GM19035 (cell line): Measurements from ENCODE around the gene PLG.
"Not testable (repeated sequence)": the region's sequence is repeated elsewhere in the genome, so short reads cannot be mapped to it uniquely, and the experiment has no call there.

Experiments
- ATAC-seq: cut with Tn5 transposase; IDR thresholded peaks from one replicate; pipeline ENCODE4 v1.9.1; 2021; ENCODE audit not compliant: unreplicated experiment

PLG gene

DNA sequence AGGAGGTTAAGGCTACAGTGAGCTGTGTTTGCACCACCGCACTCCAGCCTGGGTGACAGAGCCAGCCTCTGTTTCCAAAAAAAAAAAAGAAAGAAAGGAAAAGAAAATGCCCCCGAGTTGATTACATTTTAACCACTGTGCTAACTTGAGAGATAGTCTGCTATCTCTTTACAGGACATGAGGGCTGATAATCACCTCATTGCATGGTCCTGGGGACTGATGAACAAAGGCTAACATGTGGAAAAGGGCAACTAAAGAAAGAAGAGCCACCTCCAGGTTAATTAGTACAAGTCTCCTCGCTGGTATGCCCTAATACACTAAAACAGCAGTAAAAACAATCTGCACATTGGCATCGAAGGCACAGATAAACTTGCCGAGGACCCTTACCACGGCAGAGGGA lies 4.2 kb upstream of the PLG start:
- ATAC-seq, result no peak

DNA sequence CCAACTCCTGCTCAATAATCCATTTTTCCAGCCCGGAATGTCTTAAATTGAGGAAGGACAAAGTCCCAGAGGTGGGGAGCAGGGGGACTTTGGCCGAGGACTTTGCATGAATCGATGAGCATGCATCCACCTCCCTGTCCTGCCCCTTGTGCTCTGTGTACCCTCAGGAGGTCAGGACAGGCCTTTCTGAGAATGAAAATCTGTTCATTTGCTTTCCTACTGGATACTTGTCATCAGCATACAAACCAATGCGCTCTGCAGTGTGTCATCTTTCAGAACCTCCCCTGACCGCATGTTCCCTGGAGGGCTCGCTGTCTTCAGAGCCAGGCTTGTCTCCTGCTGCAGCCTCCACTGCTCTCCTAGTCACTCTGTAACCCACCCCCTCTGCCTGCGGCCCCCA lies 2.6 kb downstream of the PLG start:
- not testable (repeated sequence) for ATAC-seq

DNA sequence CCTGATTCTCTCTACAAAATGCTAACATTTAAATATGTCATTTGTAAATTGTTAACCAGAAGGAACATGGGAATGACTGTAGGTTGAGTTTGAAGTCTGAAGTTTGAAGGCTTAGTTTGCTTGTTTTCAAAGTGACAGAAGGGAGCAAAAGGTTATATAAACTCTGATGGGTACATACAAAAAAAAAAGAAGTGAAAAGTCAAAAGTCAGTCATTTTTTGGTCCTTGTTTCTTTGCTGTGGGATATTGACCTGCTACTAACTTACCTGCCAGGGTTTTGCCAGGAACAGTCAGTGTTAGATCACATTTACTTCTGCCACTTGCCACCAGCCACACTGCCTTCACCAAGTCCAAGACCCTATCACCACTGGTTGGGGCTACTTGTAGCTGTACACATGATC lies 6.9 kb downstream of the PLG start:
- ATAC-seq, result not testable (repeated sequence)

DNA sequence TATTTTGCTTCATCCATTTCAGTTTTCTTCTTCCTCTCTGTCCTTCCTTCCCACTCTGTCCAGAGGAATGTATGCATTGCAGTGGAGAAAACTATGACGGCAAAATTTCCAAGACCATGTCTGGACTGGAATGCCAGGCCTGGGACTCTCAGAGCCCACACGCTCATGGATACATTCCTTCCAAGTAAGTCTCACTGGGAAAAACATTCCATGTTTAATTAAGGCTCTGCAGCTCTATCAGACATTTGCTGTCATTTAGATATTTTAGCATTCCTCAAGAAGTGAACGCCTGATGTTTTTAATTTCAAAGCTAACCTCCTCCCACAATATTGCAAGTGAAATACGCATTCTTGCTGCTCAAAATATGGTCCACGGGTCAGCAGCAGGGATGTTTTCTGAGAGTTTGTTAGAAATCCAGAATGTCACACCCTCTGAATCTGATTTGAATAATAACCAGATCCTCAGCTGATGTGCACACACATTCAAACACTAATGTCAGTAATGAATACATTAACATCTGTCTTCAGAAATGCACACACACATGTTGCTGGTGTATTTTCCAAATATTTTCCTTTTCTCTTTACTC lies 12.8 kb downstream of the PLG start:
- no peak for ATAC-seq

DNA sequence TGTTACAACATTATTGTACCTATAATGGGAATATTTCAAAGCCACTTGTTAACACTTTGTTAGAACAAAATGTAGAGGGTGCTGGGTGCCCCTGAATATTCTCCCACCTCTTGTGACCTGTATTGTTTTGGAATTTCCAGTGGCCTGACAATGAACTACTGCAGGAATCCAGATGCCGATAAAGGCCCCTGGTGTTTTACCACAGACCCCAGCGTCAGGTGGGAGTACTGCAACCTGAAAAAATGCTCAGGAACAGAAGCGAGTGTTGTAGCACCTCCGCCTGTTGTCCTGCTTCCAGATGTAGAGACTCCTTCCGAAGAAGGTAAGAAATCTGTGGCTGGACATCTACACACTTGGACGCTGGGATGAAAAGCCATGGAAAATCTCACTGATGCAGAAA lies 28.9 kb downstream of the PLG start:
- no peak for ATAC-seq

DNA sequence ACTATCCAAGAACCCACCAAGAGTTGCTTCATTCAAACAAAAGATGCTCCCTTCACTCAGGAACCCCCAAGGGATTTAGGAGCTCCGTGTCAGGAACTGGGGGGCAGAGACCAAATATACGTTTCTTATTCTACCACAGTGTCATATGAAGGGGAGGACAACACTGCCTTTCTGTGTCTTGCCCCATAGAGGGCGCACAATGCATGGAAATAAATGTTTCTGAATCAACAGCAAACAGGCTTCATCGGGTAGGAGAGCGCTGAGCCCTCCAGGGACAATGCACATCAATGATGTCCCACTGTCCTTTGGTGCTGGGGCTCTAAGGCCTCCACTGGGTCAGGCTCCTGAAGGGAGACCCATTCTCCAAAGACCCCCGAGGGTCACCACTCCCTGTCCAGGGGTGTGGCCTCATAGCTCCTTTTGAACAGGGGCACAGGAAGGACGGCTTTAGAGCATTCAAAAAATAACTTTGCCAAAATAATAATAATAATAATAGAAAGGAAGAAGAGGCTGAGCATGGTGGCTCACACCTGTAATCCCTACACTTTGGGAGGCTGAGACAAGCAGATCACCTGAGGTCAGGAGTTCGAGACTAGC lies 31.1 kb downstream of the PLG start:
- ATAC-seq, result peak; percentile 78

DNA sequence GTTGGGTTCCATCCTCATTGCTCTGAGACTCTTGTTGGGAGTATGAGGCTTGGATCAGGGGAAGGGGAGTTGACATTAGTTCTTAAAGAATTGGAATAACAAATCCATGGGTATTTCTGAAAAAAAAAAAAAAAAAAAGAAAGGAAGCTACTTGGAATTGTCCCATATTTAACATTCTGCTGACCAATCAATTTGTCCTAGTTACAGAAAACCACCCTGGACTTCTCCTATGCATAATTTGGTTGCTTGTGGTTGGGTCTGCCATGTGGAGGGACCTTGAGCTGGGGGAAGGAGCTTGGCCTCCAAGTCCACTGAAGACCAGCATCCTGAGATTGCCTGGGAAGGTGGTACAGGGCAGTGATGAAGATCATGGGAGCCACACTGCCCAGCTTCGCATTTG lies 32.6 kb downstream of the PLG start:
- no peak for ATAC-seq

DNA sequence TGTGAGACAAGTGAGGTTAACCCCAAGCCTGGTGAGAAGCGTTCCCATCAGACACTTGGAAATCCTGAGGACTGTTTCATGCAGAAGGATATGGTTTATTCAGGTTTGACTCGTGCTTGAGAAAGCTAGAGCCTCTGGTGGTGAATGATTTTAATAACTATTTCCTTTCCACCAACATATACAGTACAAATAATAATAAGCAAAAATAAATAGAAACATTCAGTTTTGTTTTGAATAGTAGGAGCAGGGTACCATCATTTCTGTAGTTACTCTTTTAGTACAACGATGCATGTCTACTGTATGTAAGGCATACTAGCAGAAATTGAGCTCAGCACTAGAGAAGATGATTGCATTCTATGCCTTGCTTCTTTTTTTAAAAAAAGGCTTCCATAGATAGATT lies 33.5 kb downstream of the PLG start:
- ATAC-seq, result peak; percentile 72

DNA sequence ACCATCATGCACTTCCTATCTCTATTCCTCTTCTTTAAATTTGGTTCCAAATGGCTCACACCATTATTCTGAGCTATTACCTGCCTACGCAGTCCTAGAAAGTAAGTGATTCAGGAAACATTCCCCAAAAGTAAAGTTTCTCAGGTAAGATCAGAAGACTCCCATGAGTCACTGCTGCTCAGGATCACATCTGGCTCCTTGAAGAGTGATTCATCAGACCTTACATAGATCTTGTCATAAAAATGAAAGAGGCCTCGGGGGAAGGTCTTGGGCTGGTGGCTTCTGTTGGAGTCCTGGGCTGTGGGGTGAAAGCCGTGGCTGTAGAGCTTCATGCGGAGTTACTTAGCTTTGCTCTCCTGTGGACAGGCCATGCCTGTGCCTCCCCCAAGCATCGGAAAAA lies 35.9 kb downstream of the PLG start:
- ATAC-seq, result no peak

DNA sequence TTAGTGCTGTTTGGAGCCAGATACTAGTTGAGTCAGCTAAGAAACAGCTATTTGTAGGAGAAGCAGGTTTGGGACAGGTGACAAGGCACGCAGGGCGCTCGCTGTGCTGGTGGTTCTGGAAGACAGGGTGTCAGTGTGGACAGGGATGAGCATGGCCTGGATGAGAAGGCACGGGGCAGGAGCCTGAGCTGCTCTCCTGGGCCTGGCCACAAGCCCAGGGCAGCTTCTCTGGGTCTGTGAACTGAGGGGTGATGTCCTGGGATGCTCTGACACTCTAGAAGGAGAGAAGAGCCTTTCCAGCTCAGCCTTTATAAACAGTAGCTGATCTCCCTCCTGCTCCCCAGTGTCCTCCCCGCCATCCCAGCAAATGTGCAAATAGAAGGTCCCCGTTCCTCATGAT lies 37.9 kb downstream of the PLG start:
- no peak for ATAC-seq

DNA sequence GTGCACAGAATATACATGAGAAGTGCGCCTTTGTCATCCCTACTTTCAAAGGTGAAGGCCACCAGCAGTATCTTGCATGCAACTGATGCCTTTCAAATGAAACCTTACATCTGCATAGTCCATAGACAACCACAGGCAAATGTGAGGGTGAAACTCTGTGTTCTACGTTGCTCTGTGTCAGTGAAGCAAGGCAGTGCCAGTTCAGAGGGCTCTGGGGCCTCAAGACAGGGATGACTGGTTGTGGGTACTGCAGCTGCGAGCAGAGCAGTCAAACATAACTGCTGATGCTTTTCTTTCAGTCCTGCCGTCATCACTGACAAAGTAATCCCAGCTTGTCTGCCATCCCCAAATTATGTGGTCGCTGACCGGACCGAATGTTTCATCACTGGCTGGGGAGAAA lies 39.0 kb downstream of the PLG start:
- ATAC-seq, result peak; percentile 97

DNA sequence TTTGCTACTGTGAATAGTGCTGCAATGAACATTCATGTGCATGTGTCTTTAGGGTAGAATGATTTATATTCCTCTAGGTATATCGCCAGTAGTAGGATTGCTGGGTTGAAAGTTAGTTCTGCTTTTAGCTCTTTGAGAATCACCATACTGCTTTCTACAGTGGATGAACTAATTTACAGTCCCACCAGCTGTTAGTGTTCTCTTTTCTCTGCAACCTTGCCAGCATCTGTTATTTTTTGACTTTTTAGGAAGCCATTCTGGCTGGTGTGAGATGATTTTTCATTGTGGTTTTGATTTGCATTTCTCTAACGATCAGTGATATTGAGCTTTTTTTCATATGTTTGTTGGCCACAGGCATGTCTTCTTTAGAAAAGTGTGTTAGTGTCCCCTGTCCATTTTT lies 40.0 kb downstream of the PLG start:
- peak; percentile 51 for ATAC-seq

DNA sequence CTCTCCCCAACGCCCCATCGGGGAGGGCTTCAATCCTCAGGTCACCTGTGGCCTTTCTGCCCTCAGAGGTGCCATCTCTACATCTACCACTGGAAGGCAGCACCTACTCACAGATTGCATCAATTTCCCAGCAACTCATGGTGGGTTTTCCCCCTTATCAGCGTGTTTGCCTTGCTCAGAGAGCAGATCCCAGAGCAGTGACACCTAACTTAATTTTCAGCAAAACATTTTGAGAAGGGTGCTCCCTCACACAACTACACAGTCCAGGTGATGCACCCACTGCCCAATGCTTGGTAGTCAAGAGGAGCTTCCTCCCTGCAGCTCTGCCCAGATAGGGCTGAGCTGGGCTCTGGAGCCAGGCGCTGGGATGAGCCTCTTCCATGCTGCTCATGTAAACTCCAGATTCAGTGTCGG lies 48.2 kb downstream of the PLG start:
- ATAC-seq, result peak; percentile 86

DNA sequence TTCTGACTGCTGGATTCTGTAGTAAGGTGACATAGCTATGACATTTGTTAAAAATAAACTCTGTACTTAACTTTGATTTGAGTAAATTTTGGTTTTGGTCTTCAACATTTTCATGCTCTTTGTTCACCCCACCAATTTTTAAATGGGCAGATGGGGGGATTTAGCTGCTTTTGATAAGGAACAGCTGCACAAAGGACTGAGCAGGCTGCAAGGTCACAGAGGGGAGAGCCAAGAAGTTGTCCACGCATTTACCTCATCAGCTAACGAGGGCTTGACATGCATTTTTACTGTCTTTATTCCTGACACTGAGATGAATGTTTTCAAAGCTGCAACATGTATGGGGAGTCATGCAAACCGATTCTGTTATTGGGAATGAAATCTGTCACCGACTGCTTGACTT lies 51.2 kb downstream of the PLG start:
- ATAC-seq, result not testable (repeated sequence)

DNA sequence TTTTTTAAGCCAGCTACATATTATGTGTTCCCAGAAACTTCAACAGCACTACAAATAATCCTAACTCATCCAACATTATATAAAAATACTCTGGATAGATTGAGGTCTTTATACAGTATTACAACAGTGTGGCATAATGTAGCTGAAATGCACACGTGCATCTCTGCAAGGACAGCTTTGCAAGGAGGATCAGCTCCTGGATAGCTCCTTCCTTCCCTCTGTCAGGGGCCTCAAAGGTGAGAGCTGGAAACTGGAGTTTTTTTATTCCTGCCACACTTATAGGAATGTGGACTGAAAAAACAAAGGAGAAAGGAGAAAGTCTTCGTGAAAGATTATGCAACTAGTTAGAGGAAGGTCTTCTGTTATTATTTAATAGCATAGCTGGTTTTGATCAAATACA lies 53.1 kb downstream of the PLG start:
- no peak for ATAC-seq

DNA sequence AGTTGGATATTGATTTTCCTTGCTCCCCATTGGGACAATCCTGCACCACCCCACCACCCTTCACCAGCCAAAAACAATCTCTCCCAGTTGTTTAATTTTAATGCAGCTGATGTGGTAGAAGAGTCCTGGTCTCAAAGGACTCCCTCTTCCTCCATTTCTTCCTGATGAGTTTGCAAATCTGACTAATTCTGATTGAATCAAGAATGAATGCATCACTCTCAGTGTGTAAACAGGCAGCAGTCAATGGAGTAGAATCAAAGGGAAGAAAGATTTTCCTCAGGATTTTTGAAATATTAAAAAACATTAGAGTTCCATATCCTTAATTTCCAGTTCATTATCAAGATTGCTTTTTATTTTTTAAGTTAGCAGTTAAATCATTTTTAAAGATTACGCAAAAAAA lies 54.0 kb downstream of the PLG start:
- ATAC-seq, result no peak

DNA sequence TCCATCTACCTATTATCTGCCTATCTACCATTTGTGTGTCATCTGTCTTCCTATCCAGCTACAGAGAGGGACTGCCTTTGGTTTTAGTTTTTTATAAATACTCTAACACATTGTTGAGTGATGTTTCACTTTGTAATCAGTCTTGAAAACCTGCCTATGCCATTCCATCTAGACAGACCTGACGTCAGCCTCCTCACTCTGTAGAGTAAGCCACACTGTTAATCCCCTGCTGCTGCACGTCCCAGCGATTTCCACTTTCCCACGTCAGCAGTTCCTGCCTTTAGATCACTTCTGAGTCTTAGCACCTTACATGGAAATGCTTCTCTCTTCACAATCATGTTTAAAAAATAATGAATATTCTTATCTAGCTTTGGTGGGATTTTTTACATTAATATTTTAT lies 54.8 kb downstream of the PLG start:
- ATAC-seq, result no peak

DNA sequence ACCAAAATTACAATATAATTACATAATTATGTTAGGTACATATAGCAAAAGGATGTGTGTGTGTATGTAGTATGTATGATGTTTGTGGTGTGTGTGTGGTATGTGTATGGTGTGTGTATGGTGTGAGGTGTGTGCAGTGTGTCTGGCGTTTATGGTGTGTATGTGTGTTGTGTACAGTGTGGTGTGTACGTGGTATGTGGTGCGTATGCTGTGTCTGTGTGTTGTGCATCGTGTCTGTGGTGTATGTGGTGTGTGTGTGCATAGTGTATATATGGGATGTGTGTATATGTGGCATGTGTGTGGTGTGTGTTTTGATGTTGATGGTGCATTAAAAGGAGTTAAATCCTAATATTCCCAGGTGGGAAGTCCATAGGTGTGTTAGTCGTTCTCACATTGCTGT lies 62.8 kb downstream of the PLG start:
- ATAC-seq, result no peak

DNA sequence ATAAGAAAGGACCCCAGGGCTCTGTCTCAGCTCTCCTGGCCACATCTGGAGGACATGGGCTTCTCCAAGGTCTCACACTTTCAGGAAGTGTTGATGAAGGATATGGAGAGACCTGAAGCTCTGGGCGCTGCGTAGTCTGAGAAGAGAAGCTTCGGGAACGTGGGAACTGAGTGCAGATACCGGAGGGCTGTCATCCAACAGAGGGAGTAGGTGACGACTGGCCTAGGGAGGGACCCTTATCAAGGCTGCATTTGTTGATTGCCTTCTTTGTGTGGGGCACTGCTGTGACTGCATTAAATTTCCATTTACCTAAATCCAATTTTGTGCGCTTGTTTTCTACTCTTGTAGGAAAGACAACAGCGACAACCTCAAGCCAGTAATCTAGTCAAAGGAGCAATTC lies 63.4 kb downstream of the PLG start:
- no peak for ATAC-seq

DNA sequence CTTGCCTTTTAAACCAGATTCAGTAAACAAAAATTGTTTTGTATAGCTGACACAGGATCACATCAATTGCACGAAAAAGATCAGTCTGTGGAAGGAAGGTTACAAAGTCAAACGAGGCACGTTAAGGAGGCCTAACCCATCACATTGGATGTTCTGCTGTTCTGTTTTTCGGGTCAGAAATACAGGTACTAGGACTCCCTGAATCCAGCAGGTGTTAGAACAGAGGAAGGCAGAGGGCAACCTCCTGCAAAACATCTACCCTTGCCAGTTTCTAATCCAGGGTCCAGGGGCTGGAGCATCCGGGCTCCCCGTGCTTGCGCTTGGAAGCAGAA lies 64.6 kb downstream of the PLG start:
- peak; percentile 5 for ATAC-seq

DNA sequence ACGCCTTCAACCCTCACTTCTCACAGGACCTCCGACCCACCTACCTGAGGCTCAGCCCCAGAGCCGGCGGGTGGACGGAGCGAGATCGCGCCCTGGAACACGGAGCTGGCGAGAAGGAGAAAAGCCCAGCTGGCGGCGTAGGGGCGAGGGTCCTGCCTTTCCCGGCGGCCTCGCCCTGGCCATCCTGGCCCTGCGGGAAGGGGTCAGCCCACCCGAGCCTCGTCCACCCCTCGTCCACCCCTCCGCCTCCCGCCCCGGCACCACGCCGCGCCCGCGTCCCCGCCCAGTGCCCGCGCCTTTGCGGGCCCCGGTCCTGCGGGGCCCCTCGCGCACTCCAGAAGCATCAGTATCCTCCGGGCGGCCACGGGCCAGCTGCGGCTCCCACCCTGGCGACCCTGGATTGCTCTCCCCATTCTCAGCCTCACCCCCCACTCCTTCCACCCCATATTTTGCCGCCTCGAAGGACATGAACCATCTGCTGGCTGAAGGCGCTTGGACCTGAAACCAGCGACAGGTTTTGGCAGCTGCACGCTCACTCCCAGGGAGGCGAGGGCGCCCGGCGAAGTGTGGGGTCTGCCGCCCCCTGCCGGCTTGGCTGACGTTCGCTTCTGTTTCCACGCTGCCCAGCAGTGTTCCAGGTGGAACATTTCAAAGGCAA lies 65.1 kb downstream of the PLG start:
- ATAC-seq, result peak; percentile 94

DNA sequence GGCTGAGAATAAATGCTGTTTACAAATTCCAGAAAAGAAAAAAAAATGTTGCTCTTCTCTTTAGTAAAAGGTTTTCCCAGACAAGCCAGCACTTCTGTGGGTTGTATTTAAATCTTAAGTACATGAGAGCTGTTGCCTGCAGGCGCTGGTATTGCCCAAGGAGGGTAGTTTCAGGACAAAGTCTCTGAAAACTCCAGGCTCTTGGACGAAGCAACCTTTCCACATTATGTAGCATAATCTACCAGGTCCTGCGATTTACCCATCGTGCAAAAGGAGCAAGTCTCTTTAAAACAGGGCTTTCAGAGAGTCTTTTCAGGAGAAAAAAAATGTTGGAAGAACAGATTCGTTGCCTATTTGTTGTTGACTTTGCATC lies 65.6 kb downstream of the PLG start:
- peak; percentile 11 for ATAC-seq

DNA sequence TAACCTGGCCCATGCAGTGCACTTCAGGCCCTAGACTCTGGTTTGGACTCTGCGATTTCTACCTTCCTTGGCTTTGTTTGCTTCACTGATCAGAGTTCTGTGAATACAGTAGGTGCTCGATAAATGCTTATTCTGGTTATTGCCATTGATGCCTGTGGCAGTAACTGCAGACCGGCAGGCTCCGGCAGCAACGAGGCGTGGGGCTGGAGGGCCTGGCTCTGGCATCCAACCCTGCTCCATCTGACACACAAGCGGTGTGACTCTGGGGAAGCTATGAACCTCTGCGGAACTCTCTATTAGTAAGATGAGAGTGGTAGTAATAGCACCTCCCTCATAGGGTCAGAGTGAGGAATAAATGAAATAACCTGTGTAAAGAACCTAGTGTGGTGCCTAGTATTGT lies 66.1 kb downstream of the PLG start:
- ATAC-seq, result no peak
